GM18873 (cell line): Measurements from ENCODE around the gene OR10X1.

Experiments used
- ATAC-seq: cut with Tn5 transposase; IDR thresholded peaks from one replicate; pipeline ENCODE4 v1.9.1; 2021; ENCODE audit warnings: mild to moderate bottlenecking, moderate library complexity, moderate number of reproducible peaks; ENCODE audit not compliant: unreplicated experiment, low FRiP score

The OR10X1 gene, protein sequence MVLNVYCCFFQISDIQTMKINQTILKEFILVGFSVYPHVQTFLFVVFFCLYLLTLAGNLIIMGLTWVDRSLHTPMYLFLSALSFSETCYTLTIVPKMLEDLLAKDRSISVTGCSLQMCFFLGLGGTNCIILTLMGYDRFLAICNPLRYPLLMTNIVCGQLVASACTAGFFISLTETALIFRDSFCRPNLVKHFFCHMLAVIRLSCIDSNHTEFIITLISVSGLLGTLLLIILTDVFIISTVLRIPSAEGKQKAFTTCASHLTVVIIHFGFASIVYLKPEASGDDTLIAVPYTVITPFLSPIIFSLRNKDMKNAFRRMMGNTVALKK

DNA sequence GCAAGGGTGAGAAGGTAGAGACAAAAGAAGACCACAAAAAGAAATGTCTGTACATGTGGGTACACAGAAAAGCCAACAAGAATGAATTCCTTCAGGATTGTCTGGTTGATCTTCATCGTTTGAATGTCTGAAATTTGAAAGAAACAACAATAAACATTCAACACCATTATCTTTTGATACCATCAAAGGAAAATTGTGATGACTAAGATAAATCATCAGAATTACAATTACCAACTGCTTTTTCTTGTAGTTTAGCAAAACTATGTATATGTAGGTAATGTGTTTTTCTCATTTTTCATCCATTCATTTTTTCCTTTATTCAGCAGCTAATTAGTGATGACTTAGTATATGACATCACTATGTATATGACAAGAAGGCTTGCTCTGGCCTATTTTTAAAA, at the start of gene OR10X1:
Gene OR10X1 (minus strand): TSS at position 167 of the 400 bp plus-strand sequence. CDS start 0 bp downstream, at position 167.
- no peak for ATAC-seq

GRCh38 chr1:158613764-158614163, 34.1 kb upstream of the OR10X1 start:
- no peak for ATAC-seq

GRCh38 chr1:158611916-158612315, 32.2 kb upstream of the OR10X1 start:
- ATAC-seq: no peak

GRCh38 chr1:158607296-158607695, 27.6 kb upstream of the OR10X1 start:
- no peak for ATAC-seq

GRCh38 chr1:158604968-158605367, 25.3 kb upstream of the OR10X1 start, which contains the start of gene OR10Z1:
TSS of gene OR10Z1 (plus strand) at chr1:158605268. CDS start at chr1:158606439, 1,171 bp downstream.
- ATAC-seq: no peak

- no peak for ATAC-seq
These were observed 21.0 kb upstream of the OR10X1 start for GRCh38 chr1:158600735-158601134.

GRCh38 chr1:158586942-158587341, 7.2 kb upstream of the OR10X1 start:
- ATAC-seq: no peak

DNA sequence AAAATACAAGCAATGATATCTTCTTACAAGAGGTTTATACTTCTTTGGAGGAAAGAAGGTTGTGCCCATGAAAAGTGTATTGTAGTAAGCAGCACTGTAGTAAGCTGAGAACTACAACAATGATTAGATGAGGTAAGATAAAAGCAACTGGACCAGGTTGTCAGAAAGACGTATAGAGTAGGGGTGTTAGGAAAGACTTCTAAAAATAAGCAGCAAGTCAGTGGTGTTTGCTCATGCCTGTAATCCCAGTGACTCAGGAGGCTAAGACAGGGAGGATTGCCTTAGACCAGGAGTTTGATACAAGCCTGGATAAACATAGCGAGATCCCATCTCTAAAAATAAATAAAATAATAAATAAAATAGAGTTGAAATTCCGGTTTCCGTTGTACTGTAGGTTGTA, 4.3 kb upstream of the OR10X1 start:
- ATAC-seq: no peak

- ATAC-seq: no peak
These were observed 2.1 kb downstream of the OR10X1 start for GRCh38 chr1:158577561-158577960.

DNA sequence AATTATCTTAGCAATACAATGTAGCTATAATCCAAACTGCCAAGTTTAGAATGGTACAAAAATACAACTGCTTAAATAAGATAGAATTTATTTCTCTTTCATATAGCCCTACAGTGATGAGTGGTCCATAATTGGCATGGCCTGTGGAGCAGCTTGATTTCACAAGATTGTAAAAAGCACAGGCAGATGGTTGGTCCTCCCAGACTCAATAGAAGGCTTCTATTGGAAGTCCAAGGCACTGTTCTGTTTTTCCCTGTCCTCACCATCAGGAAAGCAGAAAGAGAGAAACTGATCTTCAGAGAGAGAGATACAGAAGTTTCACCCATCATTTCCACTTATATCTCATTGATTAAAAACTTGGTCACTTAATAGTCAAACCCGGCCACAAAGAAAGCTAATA, 7.5 kb downstream of the OR10X1 start:
- no peak for ATAC-seq

GRCh38 chr1:158570480-158570879, 9.2 kb downstream of the OR10X1 start, which contains the start of gene OR6P1:
TSS of gene OR6P1 (minus strand) at chr1:158570580. CDS start at chr1:158563604, 6,976 bp downstream.
- no peak for ATAC-seq

- no peak for ATAC-seq
These were observed 15.1 kb downstream of the OR10X1 start for GRCh38 chr1:158564608-158565007.

GRCh38 chr1:158563853-158564252, 15.8 kb downstream of the OR10X1 start:
- no peak for ATAC-seq

- ATAC-seq: no peak
These were observed 20.0 kb downstream of the OR10X1 start for GRCh38 chr1:158559696-158560095.

DNA sequence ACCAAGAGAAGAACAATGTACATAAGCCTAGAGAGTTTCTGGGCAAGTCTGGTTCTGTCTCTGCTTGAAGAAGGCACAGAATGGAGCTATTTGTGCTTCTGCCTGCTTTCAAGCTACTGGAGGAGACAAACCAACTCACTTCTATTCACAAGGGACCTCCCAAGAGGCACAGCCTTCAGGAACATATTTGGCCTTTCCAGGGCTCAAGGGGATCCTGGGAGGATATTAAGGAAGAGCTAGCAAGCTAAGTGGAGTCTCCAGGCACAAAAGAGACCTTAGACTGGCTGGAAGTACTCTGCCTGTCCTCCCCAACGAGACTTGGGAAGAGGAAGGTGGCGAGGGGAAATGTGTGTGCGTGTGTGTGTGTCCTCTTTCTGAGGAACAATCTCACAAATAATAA, 25.3 kb downstream of the OR10X1 start, which contains the start of gene OR6Y1:
Gene OR6Y1 (minus strand): TSS at position 54 of the 400 bp plus-strand sequence. CDS start 6,300 bp downstream, outside the sequence.
- no peak for ATAC-seq

DNA sequence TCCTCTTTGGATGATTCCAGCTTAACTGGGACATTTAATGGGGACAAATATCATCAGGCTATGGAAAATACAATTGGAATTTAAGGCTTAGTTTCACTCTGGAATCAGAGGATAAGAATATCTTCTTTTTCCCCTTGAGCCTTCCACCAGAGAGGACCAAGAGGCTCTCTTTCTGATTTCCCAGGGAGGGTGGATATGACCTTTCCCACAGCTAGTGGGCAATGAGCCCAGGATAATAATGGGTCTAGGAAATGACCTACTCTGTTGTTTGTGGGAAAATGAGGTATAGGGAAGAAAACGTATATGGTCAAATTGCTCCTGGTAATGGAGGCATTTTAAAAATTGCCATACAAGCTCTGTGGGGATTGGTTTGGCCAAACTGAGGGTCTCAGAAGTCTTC, 27.4 kb downstream of the OR10X1 start:
- ATAC-seq: no peak

DNA sequence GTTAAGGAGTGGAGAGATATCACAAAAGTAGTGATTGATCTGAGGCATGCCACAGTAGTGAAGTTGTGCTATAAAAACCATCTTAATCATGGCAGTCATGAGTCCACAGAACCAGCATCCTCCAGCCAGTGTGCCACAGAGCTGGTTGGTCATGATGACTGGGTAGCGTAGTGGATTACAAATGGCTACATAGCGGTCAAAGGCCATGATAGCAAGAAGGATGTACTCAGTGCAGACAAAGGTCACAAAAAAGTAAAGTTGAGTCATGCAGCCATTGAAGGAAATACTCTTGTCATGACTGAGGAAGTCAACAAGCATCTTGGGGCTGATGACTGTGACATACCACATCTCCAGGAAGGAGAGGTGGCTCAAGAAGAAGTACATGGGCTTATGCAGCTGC, 32.2 kb downstream of the OR10X1 start:
- no peak for ATAC-seq

DNA sequence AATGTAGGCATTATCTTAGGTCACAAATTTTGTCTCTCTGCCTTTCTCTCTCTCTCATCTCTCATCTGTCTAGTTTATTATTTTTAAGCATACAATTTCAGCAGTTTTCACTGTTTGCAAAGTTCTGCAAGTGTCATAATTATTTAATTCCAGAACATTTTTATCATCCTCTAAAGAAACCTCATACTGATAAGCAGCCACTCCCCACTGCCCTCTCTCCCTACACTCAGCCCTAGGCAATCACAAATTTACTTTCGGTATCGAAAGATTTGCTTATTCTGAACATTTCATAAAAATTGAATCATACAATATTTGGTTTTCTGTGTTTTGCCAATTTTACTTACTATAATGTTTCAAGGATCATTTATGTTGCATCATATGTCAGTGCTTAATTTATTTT, 42.1 kb downstream of the OR10X1 start:
- ATAC-seq: no peak

DNA sequence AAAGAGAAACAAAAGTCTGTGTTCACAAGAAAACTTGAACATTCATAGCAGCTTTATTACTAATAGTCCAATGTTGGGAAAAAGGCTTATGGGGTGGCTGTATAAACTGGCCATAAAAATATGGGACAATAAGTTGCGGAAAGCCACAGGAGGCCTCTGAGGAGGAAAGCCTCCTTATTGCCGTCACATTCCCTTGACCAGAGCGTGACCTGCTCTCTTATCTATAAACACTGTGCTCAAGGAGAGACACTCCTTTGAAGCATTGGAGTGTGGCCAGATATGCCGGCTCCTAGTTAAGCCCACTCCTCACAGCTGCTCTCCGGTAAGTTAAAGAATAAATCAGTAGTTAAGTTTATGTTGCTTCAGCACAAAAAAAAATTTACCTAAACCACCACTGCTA, 45.2 kb downstream of the OR10X1 start:
- ATAC-seq: no peak
